GM18526 (cell line): Measurements from ENCODE around the gene TMEM217.

Experiments used
- POLR2A ChIP-seq: IDR thresholded peaks from 3 replicates; pipeline ENCODE4 v1.6.1; 2011; ENCODE audit not compliant: insufficient read length; ENCODE audit errors: extremely low read depth

TMEM217 gene

GRCh38 chr6:37209461-37210205 is 48.3 kb downstream of the TMEM217 start:
- no peak for TF ChIP-seq POLR2A

GRCh38 chr6:37208793-37209192 is 49.2 kb downstream of the TMEM217 start:
- no peak for TF ChIP-seq POLR2A

GRCh38 chr6:37207903-37208456 is 50.0 kb downstream of the TMEM217 start:
- TF ChIP-seq POLR2A, result no peak

- TF ChIP-seq POLR2A, result no peak
Measured at GRCh38 chr6:37206622-37207021, 51.3 kb downstream of the TMEM217 start.

GRCh38 chr6:37205997-37206340 is 52.0 kb downstream of the TMEM217 start:
- no peak for TF ChIP-seq POLR2A

- TF ChIP-seq POLR2A, result no peak
Measured at GRCh38 chr6:37205175-37205996, 52.6 kb downstream of the TMEM217 start.

- no peak for TF ChIP-seq POLR2A
Measured at GRCh38 chr6:37204014-37204751, 53.8 kb downstream of the TMEM217 start.

- no peak for TF ChIP-seq POLR2A
Measured at GRCh38 chr6:37202788-37203491, 55.0 kb downstream of the TMEM217 start.

GRCh38 chr6:37201726-37202125 is 56.2 kb downstream of the TMEM217 start:
- TF ChIP-seq POLR2A, result no peak

GRCh38 chr6:37200085-37200484 is 57.9 kb downstream of the TMEM217 start:
- TF ChIP-seq POLR2A, result no peak

GRCh38 chr6:37192666-37193065 is 65.3 kb downstream of the TMEM217 start:
- TF ChIP-seq POLR2A, result no peak

- TF ChIP-seq POLR2A, result no peak
Measured at GRCh38 chr6:37190159-37190535, 67.8 kb downstream of the TMEM217 start.

GRCh38 chr6:37188962-37189510 is 68.9 kb downstream of the TMEM217 start:
- no peak for TF ChIP-seq POLR2A

GRCh38 chr6:37187321-37188022 is 70.5 kb downstream of the TMEM217 start:
- no peak for TF ChIP-seq POLR2A
